Left ventricle myocardium inferior (tissue), 1 donor: ENCODE results near the gene USE1. TPM values are rescaled to one million over a fixed set of nuclear protein-coding genes. Genes with fewer than 3 reads are reported as not detected.

ENCODE experiments used
- DNase-seq: peaks from one replicate; pipeline ENCODE4 v3.0.0-alpha.2; 2020
- H3K27ac ChIP-seq: fragments of 200-600 bp; replicated peaks from 2 replicates; pipeline ENCODE4 v1.8.0; 2021
- H3K27me3 ChIP-seq: fragments of 200-600 bp; 2 replicates; pipeline ENCODE4 v1.8.0; 2021; ENCODE audit warnings: low read depth
- H3K36me3 ChIP-seq: fragments of 200-600 bp; 2 replicates; pipeline ENCODE4 v1.8.0; 2021
- H3K4me1 ChIP-seq: fragments of 200-600 bp; 2 replicates; pipeline ENCODE4 v1.8.0; 2021
- H3K4me3 ChIP-seq: fragments of 200-600 bp; 2 replicates; pipeline ENCODE4 v1.8.0; 2021; ENCODE audit warnings: mild to moderate bottlenecking, moderate library complexity
- H3K9me3 ChIP-seq: fragments of 200-600 bp; replicated peaks from 2 replicates; pipeline ENCODE4 v1.8.0; 2021
- intact Hi-C: fragments of 100-400 bp; cut with micrococcal nuclease; formaldehyde crosslinking; loops from one replicate; pipeline ENCODE4 v1.11.0; 2022
- total RNA-seq: library from RNA; stranded (reverse); fragmentation: NEBNext Ultra II Directional; extraction: Animal tissue kit (Norgen Biotek cat#: 25700); gene quantifications from one replicate; pipeline ENCODE4 v1.2.1, GENCODE V29; 2021
- TF ChIP-seq, protein P1 (sequence below): fragments of 200-600 bp; IDR thresholded peaks from 2 replicates; pipeline ENCODE4 v1.8.0; 2021; ENCODE audit warnings: antibody characterized with exemption, mild to moderate bottlenecking, borderline replicate concordance
- donor health status: DM: no; HTN: yes; CAD: no; lungs with severe emphysema.

The USE1 gene
- total RNA-seq, 1 donor from 2014 or later: 27.5 TPM

GRCh38 chr19:17254636-17255035, 39.5 kb downstream of the USE1 start:
- H3K4me3 ChIP-seq: no peak overlapping the region
- intact Hi-C loops: no loop called here
- TF ChIP-seq, protein P1, sequence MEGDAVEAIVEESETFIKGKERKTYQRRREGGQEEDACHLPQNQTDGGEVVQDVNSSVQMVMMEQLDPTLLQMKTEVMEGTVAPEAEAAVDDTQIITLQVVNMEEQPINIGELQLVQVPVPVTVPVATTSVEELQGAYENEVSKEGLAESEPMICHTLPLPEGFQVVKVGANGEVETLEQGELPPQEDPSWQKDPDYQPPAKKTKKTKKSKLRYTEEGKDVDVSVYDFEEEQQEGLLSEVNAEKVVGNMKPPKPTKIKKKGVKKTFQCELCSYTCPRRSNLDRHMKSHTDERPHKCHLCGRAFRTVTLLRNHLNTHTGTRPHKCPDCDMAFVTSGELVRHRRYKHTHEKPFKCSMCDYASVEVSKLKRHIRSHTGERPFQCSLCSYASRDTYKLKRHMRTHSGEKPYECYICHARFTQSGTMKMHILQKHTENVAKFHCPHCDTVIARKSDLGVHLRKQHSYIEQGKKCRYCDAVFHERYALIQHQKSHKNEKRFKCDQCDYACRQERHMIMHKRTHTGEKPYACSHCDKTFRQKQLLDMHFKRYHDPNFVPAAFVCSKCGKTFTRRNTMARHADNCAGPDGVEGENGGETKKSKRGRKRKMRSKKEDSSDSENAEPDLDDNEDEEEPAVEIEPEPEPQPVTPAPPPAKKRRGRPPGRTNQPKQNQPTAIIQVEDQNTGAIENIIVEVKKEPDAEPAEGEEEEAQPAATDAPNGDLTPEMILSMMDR: no peak
- H3K9me3 ChIP-seq: peaks cover 8% of the 10 kb centered on the region
- H3K4me1 ChIP-seq: no peaks in the 10 kb centered on the region
- H3K27me3 ChIP-seq: no peaks in the 10 kb centered on the region
- H3K36me3 ChIP-seq: peaks cover 18% of the 10 kb centered on the region
- no peak for DNase-seq
- no peak overlapping the region for H3K27ac ChIP-seq

- TF ChIP-seq, protein P1: no peak
- Histone ChIP-seq H3K36me3 (peaks cover 21% of the 10 kb centered on the region), H3K4me3 (no peak overlapping the region), H3K4me1 (no peaks in the 10 kb centered on the region), H3K9me3 (peaks cover 13% of the 10 kb centered on the region), H3K27me3 (no peaks in the 10 kb centered on the region), H3K27ac (no peak overlapping the region)
- intact Hi-C loops: no loop called here
- DNase-seq: no peak
These were observed 40.0 kb downstream of the USE1 start for GRCh38 chr19:17255150-17255621.

DNA sequence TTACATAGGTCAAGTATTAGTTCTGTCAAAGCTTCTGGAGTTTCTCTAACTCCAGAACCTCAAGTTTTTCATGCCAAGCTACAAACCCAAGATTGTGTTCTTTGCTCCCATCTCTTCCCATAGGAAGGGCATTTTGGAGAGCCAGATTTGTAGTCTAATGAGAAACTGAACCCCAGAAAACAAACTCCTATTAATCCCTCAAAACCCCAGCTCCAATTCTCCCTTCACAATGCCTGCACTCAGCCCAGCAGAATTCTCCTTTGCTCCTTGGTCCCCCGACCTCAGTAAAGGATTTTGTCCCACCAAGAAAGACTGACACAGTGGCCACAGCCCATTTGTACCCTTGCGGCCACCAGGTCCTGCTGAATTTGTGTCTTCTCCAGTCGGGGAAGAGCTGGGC, 41.0 kb downstream of the USE1 start:
- TF ChIP-seq, protein P1: no peak
- H3K27ac ChIP-seq: no peak overlapping the region
- intact Hi-C loops: no loop called here
- H3K4me1 ChIP-seq: no peaks in the 10 kb centered on the region
- H3K4me3 ChIP-seq: no peak overlapping the region
- peaks cover 13% of the 10 kb centered on the region for H3K9me3 ChIP-seq
- H3K27me3 ChIP-seq: no peaks in the 10 kb centered on the region
- peaks cover 21% of the 10 kb centered on the region for H3K36me3 ChIP-seq
- DNase-seq: no peak

GRCh38 chr19:17259118-17259780, 44.1 kb downstream of the USE1 start:
- H3K36me3 ChIP-seq: peaks cover 16% of the 10 kb centered on the region
- TF ChIP-seq, protein P1: no peak
- H3K4me1 ChIP-seq: peaks cover 9% of the 10 kb centered on the region
- no peak overlapping the region for H3K27ac ChIP-seq
- DNase-seq: no peak
- H3K4me3 ChIP-seq: no peak overlapping the region
- H3K27me3 ChIP-seq: no peaks in the 10 kb centered on the region
- H3K9me3 ChIP-seq: peaks cover 13% of the 10 kb centered on the region
- intact Hi-C loops: no loop called here

GRCh38 chr19:17259934-17260333, 44.8 kb downstream of the USE1 start:
- TF ChIP-seq, protein P1: no peak
- no peak for DNase-seq
- intact Hi-C loops: no loop called here

More at GRCh38 chr19:17259934-17260333, 44.8 kb downstream of the USE1 start:
- Histone ChIP-seq H3K9me3 (peaks cover 13% of the 10 kb centered on the region), H3K4me1 (peaks cover 10% of the 10 kb centered on the region), H3K36me3 (peaks cover 16% of the 10 kb centered on the region), H3K27me3 (no peaks in the 10 kb centered on the region), H3K4me3 (no peak overlapping the region), H3K27ac (no peak overlapping the region)
